Measurements from ENCODE around the gene SLMAP. TPM values are rescaled to one million over a fixed set of nuclear protein-coding genes. Genes with fewer than 3 reads are reported as not detected.
A peak's percentile ranks its signal among the peaks of the same experiment; 100 is the strongest.

The SLMAP gene
- total RNA-seq, 1 experiment from 2014 or later: 48.4 TPM

DNA sequence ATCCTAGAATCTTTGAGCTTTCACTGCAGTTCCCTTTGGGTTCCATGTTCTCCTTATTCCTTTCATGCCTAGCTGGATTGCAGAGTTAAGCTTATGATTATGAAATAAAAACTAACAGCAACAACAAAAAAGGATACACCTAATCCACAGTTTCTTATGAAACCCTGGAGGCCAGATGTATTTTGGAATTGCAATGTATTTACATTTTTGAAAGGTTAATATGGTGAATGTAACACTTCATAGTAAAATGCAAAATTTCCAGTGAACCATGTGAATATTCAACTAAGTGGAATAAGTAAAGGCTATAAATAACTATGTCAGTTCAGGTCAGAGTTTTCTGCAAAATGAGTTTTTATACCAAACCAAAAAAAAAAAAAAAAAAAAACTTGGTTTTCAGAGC is 186.3 kb downstream of the SLMAP start:
- DNase-seq (ENCODE audit: low read depth): no peak

- DNase-seq (ENCODE audit: low read depth): peak; percentile 76
Observed at GRCh38 chr3:57942872-57943283, 186.8 kb downstream of the SLMAP start.

DNA sequence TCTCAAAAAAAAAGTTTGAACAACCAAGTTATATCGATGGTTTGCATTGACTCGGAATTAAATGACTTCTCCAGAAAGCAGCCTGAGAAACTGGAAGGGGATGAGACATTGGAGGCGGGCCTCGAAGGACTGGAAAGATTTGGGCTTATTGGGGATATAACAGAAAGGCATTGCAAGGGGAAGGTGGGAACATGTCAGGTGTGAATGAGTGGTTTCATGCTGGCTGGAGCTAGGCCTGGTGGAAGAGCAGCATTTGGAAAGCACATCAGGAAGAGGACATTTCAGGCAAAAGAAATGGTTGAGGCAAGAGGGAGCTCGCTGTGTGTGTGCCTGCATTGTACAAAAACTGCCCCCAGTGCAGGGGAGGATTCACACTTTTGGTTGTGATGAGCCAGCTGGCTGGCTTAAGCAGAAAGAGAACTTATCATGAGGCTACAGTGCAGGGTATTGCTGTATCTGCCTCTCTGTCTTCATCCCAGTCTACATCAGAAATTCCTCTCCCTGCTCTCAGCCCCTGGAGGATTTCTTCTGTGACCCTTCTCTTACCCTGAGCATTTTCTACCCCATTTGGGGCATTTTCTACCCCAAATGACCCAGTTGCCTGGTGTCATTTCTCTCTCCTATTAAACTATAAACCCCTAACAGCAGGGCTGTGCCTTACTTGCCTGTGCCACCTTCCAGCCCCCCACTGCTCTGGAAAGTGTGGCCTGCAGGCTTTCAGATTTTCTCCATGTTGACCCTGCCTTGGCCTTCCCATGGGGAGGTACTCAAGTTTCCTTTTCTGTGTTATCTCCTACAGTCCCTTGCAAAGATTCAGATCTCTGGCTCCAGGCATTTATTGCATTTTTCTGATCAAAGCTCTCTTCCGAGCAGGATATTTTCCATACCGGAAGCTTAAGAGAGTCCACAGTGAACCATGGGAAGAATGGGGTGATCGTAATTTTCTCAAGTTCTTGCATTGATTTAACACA is 187.7 kb downstream of the SLMAP start:
- no peak for DNase-seq (ENCODE audit: low read depth)

- no peak for DNase-seq (ENCODE audit: low read depth)
Observed at GRCh38 chr3:57946970-57947381, 190.9 kb downstream of the SLMAP start.

DNA sequence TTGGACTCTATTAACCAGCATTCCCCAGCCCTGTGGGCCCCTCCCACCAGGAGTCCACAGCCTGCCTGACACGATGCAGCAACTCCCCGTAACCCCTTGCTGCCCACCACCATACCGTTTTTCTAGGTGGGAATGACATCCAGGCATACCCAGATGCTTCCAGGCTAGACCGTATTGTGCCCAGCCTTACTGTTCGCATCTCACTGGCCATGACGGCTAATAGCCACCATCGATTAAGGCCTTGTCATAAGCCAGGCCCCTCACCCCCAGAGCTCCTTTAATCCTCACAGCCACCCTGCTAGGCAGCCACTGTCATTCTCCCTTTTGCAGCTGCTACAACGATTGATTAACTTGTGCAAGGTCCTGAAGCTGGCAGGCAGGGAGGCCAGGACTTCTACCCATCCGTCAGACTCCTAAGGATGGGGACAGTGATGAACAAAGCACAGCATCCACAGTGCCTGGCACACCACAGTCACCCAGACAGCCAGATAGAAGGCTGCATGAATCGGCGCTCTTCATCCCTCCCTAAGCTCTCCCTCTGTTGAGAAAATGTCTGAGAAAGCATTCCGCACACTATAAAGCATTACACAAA is 192.1 kb downstream of the SLMAP start:
- no peak for DNase-seq (ENCODE audit: low read depth)

DNA sequence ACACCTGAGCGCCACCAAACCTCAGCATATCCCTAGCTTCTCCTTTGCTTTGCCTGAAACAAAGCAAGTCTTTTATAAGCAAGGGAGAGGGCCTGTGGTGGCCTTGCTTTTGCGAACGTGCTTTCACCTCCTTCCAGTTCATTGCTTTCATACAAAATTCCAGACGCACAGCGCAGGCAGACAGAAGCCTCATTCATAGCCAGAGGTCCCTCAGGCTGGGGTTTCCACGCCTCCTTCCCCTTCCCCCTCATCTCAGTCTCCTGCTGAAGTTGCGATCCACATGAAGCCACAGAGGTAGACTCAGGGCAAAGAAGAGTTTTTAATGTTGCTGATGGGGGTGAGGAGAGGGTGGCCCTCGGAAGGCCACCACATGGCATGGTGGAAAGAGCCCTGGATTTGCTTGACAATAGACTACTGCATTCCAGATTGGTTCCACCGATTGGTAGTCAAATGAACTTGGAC is 192.7 kb downstream of the SLMAP start:
- peak; percentile 88 for DNase-seq (ENCODE audit: low read depth)

DNA sequence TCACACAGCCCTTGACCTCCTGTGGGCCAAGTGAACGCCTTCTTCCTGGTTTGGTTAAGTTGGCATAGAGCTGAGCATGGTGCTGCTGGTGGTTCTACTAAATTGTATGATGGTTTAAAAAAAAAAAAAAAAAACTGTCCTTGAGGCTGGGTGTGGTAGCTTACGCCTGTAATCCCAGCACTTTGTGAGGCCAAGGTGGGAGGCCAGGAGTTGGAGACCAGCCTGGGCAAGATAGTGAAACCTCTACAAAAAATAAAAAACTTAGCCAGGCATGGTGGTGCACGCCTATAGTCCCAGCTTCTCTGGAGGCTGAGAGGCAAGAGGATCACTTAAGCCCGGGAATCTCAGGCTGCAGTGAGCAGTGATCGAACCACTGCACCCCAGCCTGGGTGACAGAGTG is 193.2 kb downstream of the SLMAP start:
- DNase-seq (ENCODE audit: low read depth): no peak

GRCh38 chr3:57949785-57950615 is 193.9 kb downstream of the SLMAP start:
- peak; percentile 60 for DNase-seq (ENCODE audit: low read depth)

GRCh38 chr3:57951066-57951882 is 195.2 kb downstream of the SLMAP start:
- DNase-seq (ENCODE audit: low read depth): peak; percentile 92

GRCh38 chr3:57952208-57952631 is 196.1 kb downstream of the SLMAP start:
- peak; percentile 94 for DNase-seq (ENCODE audit: low read depth)

DNA sequence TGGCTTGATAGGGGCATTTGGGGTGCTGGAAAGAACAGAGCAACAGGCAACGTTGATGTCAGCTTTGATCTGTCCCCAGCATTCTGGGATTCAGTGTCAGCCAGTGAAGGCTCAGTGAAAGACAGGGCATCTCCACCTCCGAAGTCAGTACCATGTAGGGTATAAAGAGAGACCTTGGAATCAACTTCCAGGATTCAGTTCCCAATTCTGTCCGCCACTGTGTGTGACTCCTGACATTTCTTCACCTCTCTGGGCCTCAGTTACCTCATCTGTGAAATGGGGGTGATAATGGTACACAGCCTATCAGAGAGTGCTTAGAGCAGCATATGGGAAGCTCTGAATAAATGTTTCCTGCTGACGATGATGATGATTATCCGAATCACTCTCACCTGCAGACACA is 196.5 kb downstream of the SLMAP start:
- DNase-seq (ENCODE audit: low read depth): no peak

DNA sequence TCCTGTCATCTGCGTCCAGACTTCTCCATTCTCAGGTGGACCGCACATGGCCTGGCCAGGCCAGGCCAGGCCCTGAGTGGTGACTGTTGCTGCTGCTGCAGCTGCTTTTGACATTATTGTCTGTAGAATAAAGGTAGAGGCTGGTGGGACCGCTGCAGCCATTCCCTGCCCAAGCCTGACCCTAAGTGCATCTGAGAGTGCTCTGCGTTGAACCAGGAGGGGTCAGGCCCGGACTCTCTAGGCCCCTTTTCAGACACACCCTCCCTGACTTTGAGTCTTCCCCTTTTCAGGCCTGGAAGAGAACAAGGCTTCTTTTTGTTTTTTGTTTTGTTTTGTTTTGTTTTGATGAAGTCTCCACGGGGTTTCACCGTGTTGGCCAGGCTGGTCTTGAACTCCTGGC is 197.5 kb downstream of the SLMAP start:
- DNase-seq (ENCODE audit: low read depth): no peak

- DNase-seq (ENCODE audit: low read depth): peak; percentile 88
Observed at GRCh38 chr3:57956119-57956832, 200.2 kb downstream of the SLMAP start.

GRCh38 chr3:57956833-57957174 is 200.7 kb downstream of the SLMAP start:
- no peak for DNase-seq (ENCODE audit: low read depth)

DNA sequence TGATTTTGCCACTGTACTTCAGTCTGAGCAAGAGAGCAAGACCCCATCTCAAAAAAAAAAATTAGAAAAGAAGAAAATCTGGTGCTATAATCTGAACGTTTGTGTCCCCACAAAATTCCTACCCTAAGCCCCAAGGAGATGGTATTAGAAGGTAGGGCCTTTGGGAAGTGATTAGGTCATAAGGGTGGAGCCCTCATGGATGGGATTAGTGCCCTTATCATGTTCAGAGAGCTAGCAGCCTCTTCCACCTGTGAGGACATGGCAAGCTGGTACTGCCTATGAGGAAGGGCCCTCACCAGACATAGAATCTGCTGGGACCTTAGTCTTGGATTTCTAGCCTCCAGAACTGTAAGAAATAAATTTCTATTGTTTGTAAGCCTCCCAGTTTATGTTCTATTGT is 201.7 kb downstream of the SLMAP start:
- no peak for DNase-seq (ENCODE audit: low read depth)

DNA sequence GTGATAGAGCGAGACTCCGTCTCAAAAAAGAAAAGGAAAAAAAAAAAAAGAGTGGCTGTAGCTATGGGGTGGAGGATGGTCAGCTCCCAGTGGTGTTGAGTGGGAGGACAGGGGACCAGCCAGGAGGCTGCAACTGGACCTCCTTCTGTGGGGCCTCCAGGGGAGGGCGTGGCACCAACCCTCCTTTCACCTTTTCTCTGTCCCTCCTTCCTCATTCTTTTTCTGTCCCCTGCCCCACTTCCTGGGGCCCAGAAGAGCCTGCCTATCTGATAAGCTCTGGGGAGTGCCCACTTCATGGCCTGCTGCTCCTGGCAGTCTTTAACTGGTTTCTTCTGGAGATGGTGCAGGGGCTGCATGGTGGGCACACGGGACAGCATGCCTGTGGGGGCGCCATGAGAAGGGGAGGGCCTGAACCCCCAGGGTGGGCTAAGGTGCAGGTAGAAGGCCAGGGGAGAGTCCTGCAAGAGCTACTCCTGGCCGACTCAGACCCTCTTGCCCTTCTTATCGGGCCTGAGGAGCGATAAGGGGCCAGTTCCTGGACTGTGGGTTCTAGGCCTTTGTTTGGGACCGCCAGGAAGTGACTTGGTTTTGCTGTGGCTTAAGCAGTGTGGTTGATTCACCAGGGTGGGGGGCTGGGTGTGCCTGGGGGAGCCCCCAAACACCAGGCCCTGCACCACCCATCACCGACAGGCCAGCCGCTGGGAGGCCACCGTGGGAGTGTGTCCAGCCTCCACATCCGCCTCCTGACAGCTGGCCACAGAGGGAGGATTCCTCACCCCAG is 202.7 kb downstream of the SLMAP start:
- DNase-seq (ENCODE audit: low read depth): peak; percentile 95

- peak; percentile 89 for DNase-seq (ENCODE audit: low read depth)
Observed at GRCh38 chr3:57959423-57960173, 203.5 kb downstream of the SLMAP start.

DNA sequence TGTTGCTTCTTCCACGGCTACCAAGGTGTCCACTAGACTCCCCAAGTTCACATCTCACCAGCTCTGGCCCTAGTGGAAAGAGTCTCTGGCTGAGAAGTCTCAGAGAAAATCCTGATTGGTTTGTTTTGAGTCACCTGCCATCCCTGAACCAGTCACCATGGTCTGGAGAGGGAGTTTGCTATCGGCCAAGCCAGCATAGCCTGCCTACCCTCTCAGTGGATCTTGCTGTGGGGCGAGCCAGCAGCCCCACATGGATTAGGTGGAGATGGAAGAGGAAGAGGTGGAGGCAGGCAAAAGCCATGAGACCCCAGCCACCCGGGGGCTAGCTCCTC is 204.0 kb downstream of the SLMAP start:
- DNase-seq (ENCODE audit: low read depth): no peak

GRCh38 chr3:57961177-57961827 is 205.2 kb downstream of the SLMAP start:
- DNase-seq (ENCODE audit: low read depth): no peak
